ENCODE data around the gene MTARC2. TPM values are rescaled to one million over a fixed set of nuclear protein-coding genes. Genes with fewer than 3 reads are reported as not detected.

MTARC2 gene
- total RNA-seq, 1 donor from 2014 or later: 23.5 TPM

- no peak for DNase-seq
Observed at GRCh38 chr1:220833436-220833835, 85.3 kb downstream of the MTARC2 start.

Other genes starting within 250 kb of the MTARC2 start
- 1.7 and 2.3 TPM in 2 replicates for gene MARK1, start 220.2 kb upstream of the MTARC2 start, total RNA-seq
- 124 and 125 TPM in 2 replicates for gene C1orf115, start 58.0 kb upstream of the MTARC2 start, total RNA-seq
- gene MTARC1, start 38.6 kb downstream of the MTARC2 start, total RNA-seq: 1.9 and 3.9 TPM in 2 replicates
- gene HLX, start 131.1 kb downstream of the MTARC2 start, total RNA-seq: 18.0 and 20.8 TPM in 2 replicates

All from dermis blood vessel endothelial cell (primary cell).